NCI-H128 (cell line): ENCODE measurements around the gene KLK4.

Source experiments
- DNase-seq: peaks from one replicate; lab custom pipeline; 2025; ENCODE audit not compliant: unreplicated experiment; lab: John Stamatoyannopoulos, UW

KLK4 gene

DNA sequence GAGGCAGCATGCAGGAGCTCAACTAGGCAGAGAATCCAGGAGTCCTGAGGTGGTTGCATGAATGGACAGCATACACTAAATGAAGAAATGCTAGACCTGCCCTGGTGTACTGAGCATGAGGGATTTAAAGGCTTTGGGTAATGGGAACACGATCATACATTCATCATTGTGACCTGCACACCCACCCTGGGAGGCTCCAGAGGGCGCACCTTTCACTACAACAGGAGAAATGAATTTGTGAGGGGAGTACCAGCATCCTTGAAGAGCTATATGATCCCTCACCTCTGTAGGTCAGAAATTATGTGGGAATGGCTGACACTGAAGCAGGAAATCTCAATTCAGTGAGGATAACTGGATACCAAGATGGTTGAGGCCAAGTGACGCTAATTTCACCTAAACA, 29.0 kb downstream of the KLK4 start:
- no peak for DNase-seq

DNA sequence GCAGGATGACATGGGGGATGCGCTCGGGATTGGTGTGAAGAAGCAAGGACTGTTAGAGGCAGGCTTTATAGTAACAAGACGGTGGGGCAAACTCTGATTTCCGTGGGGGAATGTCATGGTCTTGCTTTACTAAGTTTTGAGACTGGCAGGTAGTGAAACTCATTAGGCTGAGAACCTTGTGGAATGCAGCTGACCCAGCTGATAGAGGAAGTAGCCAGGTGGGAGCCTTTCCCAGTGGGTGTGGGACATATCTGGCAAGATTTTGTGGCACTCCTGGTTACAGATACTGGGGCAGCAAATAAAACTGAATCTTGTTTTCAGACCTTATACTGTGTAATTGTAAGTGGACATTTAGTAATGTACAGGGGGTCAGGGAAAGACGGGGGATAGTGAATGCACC, 31.0 kb downstream of the KLK4 start:
- DNase-seq, result no peak

DNA sequence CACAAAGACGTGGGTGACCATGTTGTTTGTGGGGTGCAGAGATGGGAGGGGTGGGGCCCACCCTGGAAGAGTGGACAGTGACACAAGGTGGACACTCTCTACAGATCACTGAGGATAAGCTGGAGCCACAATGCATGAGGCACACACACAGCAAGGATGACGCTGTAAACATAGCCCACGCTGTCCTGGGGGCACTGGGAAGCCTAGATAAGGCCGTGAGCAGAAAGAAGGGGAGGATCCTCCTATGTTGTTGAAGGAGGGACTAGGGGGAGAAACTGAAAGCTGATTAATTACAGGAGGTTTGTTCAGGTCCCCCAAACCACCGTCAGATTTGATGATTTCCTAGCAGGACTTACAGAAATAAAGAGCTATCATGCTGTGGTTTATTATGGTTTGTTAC, 32.3 kb downstream of the KLK4 start:
- DNase-seq, result no peak

DNA sequence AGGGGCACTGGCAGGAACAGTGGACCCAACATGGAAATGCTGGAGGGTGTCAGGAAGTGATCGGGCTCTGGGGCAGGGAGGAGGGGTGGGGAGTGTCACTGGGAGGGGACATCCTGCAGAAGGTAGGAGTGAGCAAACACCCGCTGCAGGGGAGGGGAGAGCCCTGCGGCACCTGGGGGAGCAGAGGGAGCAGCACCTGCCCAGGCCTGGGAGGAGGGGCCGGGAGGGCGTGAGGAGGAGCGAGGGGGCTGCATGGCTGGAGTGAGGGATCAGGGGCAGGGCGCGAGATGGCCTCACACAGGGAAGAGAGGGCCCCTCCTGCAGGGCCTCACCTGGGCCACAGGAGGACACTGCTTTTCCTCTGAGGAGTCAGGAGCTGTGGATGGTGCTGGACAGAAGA, 33.9 kb downstream of the KLK4 start:
- DNase-seq, result no peak

- DNase-seq, result no peak
These were observed 34.7 kb downstream of the KLK4 start for GRCh38 chr19:50876456-50876855.

- DNase-seq, result no peak
These were observed 35.3 kb downstream of the KLK4 start for GRCh38 chr19:50875795-50876422.

DNA sequence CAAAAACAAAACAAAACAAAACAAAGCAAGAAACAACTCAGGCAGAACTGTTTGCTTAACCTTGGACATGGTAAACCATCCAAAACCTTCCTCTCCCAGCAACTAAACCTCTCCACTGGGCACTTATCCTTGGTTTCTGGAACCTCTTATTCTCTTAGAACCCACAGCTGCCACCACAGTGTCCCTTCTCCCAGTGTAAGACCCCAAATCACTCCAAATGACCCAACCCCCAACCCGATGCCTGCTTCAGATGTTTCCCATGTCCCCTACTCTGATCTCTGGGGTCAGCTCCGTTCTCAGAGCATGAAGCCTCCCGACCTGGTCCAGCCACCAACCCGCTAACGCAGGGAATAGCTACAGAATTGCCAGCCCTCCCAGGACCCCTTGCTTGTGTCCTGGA, 37.0 kb downstream of the KLK4 start:
- no peak for DNase-seq

- no peak for DNase-seq
These were observed 38.1 kb downstream of the KLK4 start, which contains the start of gene KLK2 for GRCh38 chr19:50873056-50873455. TSS of gene KLK2 (plus strand) at chr19:50873439. CDS start at chr19:50873474, 35 bp downstream.

GRCh38 chr19:50870417-50871089, 40.6 kb downstream of the KLK4 start:
- DNase-seq, result no peak

GRCh38 chr19:50869479-50869878, 41.7 kb downstream of the KLK4 start:
- DNase-seq, result no peak

- no peak for DNase-seq
These were observed 49.5 kb downstream of the KLK4 start for GRCh38 chr19:50861496-50862286.

- no peak for DNase-seq
These were observed 50.2 kb downstream of the KLK4 start for GRCh38 chr19:50861010-50861409.

DNA sequence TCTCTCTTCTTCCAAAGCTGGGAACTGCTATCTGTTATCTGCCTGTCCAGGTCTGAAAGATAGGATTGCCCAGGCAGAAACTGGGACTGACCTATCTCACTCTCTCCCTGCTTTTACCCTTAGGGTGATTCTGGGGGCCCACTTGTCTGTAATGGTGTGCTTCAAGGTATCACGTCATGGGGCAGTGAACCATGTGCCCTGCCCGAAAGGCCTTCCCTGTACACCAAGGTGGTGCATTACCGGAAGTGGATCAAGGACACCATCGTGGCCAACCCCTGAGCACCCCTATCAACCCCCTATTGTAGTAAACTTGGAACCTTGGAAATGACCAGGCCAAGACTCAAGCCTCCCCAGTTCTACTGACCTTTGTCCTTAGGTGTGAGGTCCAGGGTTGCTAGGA, 51.3 kb downstream of the KLK4 start:
- no peak for DNase-seq

DNA sequence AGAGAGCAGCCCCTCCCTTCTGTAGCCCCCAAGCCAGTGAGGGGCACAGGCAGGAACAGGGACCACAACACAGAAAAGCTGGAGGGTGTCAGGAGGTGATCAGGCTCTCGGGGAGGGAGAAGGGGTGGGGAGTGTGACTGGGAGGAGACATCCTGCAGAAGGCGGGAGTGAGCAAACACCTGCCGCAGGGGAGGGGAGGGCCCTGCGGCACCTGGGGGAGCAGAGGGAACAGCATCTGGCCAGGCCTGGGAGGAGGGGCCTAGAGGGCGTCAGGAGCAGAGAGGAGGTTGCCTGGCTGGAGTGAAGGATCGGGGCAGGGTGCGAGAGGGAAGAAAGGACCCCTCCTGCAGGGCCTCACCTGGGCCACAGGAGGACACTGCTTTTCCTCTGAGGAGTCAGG, 52.3 kb downstream of the KLK4 start:
- no peak for DNase-seq

- DNase-seq, result no peak
These were observed 53.8 kb downstream of the KLK4 start for GRCh38 chr19:50857366-50857765.
